BLaER1 treated with 17β-estradiol and CSF1 and Interleukin-3, amounts not matched to agents 10 nM and 100 nM (cell line): Measurements from ENCODE around the gene SRP72.

ENCODE experiments used
- H3K27ac ChIP-seq, 11 experiments: shearing (Covaris generic); formaldehyde crosslinking; 2 replicates each; pipeline ENCODE4 v1.8.1; 2022
- H3K27me3 ChIP-seq, 11 experiments: shearing (Covaris generic); formaldehyde crosslinking; 2 replicates each; pipeline ENCODE4 v1.8.1; 2022
- H3K36me3 ChIP-seq, 11 experiments: shearing (Covaris generic); formaldehyde crosslinking; 2 replicates each; pipeline ENCODE4 v1.8.1; 2022
- H3K4me1 ChIP-seq, 10 experiments: shearing (Covaris generic); formaldehyde crosslinking; 2 replicates each; pipeline ENCODE4 v1.8.1; 2022
- H3K4me2 ChIP-seq, 11 experiments: shearing (Covaris generic); formaldehyde crosslinking; 2 replicates each; pipeline ENCODE4 v1.8.1; 2022
- H3K4me3 ChIP-seq, 10 experiments: shearing (Covaris generic); formaldehyde crosslinking; 2 replicates each; pipeline ENCODE4 v1.8.1; 2022
- H3K9ac ChIP-seq, 11 experiments: shearing (Covaris generic); formaldehyde crosslinking; 2 replicates each; pipeline ENCODE4 v1.8.1; 2022
- H3K9me3 ChIP-seq, 11 experiments: shearing (Covaris generic); formaldehyde crosslinking; replicated peaks in 1 of 11; 2 replicates each; pipeline ENCODE4 v1.8.1; 2022
- H4K20me1 ChIP-seq, 11 experiments: shearing (Covaris generic); formaldehyde crosslinking; 2 replicates each; pipeline ENCODE4 v1.8.1; 2022
- Cebpa-rat ChIP-seq, 11 experiments: shearing (Covaris generic); IDR thresholded peaks; 2 replicates each; pipeline ENCODE4 v1.8.1; 2022

The SRP72 gene, protein sequence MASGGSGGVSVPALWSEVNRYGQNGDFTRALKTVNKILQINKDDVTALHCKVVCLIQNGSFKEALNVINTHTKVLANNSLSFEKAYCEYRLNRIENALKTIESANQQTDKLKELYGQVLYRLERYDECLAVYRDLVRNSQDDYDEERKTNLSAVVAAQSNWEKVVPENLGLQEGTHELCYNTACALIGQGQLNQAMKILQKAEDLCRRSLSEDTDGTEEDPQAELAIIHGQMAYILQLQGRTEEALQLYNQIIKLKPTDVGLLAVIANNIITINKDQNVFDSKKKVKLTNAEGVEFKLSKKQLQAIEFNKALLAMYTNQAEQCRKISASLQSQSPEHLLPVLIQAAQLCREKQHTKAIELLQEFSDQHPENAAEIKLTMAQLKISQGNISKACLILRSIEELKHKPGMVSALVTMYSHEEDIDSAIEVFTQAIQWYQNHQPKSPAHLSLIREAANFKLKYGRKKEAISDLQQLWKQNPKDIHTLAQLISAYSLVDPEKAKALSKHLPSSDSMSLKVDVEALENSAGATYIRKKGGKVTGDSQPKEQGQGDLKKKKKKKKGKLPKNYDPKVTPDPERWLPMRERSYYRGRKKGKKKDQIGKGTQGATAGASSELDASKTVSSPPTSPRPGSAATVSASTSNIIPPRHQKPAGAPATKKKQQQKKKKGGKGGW

GRCh38 chr4:56467284-56468096, at the start of gene SRP72:
Gene SRP72 (plus strand): TSS chr4:56467617. CDS start chr4:56467636, 19 bp downstream.
- Histone ChIP-seq H3K4me1 (peaks cover 36 to 52% (median 43%) of the 10 kb centered on the region in 10 experiments), H4K20me1 (peaks cover 9 to 53% (median 35%) of the 10 kb centered on the region in 11 experiments; a peak in 20 of 22 replicates), H3K27me3 (no peaks in the 10 kb centered on the region), H3K36me3 (peaks cover 34 to 49% (median 43%) of the 10 kb centered on the region in 11 experiments), H3K9me3 (no peaks in the 10 kb centered on the region), H3K9ac (peak within 1 kb of the TSS; percentile 85 to 93 (median 91)), H3K4me3 (peak within 1 kb of the TSS; percentile 76 to 96 (median 86)), H3K27ac (peak within 1 kb of the TSS; percentile 68 to 90 (median 84)), H3K4me2 (peak within 1 kb of the TSS; percentile 83 to 98 (median 94))
- TF ChIP-seq Cebpa-rat (IDR thresholded peaks at IDR 0.05), result no peak

GRCh38 chr4:56424176-56424575, 43.2 kb upstream of the SRP72 start:
- H4K20me1 ChIP-seq, result peaks cover 0 to 100% (median 88%) of the 10 kb centered on the region in 11 experiments; a peak in 15 of 22 replicates
- H3K9me3 ChIP-seq, result peaks cover 0 to 15% (median 10%) of the 10 kb centered on the region in 11 experiments; a peak in 12 of 22 replicates
- H3K4me2 ChIP-seq, result no peak overlapping the region
- no peak overlapping the region for H3K9ac ChIP-seq
- no peak overlapping the region for H3K4me3 ChIP-seq
- no peaks in the 10 kb centered on the region for H3K27me3 ChIP-seq
- H3K27ac ChIP-seq, result no peak overlapping the region
- peaks cover 0 to 17% (median 6%) of the 10 kb centered on the region in 10 experiments; a peak in 11 of 20 replicates for H3K4me1 ChIP-seq
- no peak for TF ChIP-seq Cebpa-rat (IDR thresholded peaks at IDR 0.05)
- peaks cover 0 to 43% (median 29%) of the 10 kb centered on the region in 11 experiments; a peak in 17 of 22 replicates for H3K36me3 ChIP-seq

GRCh38 chr4:56424697-56425514, 42.5 kb upstream of the SRP72 start:
- Histone ChIP-seq H4K20me1 (peaks cover 0 to 100% (median 89%) of the 10 kb centered on the region in 11 experiments; a peak in 15 of 22 replicates), H3K4me1 (peaks cover 0 to 14% (median 6%) of the 10 kb centered on the region in 10 experiments; a peak in 11 of 20 replicates), H3K4me3 (no peak overlapping the region), H3K27ac (no peak overlapping the region), H3K27me3 (no peaks in the 10 kb centered on the region), H3K36me3 (peaks cover 0 to 45% (median 29%) of the 10 kb centered on the region in 11 experiments; a peak in 17 of 22 replicates), H3K4me2 (no peak overlapping the region), H3K9me3 (peaks cover 0 to 15% (median 10%) of the 10 kb centered on the region in 11 experiments; a peak in 12 of 22 replicates), H3K9ac (no peak overlapping the region)
- TF ChIP-seq Cebpa-rat (IDR thresholded peaks at IDR 0.05), result no peak

DNA sequence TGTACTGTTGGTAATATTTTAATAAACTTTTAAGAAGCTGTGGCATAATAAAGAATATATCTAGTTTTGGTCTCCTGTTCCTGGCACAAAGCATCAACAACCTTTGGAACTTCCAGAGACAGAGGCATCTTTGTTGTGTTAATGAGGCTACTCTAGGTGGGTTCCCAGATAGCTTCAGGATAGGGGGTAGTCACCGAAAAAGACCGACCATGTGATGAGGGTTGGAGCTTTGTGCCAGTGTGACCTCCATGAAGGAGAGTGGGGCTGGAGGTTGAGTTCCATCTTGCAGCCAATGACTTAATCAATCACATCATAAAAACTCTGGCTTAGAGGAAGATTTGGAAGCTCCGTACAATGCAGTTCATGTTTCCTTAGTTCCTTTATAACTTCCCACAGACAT, 41.9 kb upstream of the SRP72 start:
- Histone ChIP-seq H4K20me1 (peaks cover 0 to 100% (median 90%) of the 10 kb centered on the region in 11 experiments; a peak in 15 of 22 replicates), H3K36me3 (peaks cover 0 to 51% (median 30%) of the 10 kb centered on the region in 11 experiments; a peak in 17 of 22 replicates), H3K27ac (no peak overlapping the region), H3K9ac (no peak overlapping the region), H3K9me3 (peaks cover 0 to 15% (median 10%) of the 10 kb centered on the region in 11 experiments; a peak in 12 of 22 replicates), H3K4me1 (peaks cover 0 to 8% (median 6%) of the 10 kb centered on the region in 10 experiments; a peak in 11 of 20 replicates), H3K4me3 (no peak overlapping the region), H3K4me2 (no peak overlapping the region), H3K27me3 (no peaks in the 10 kb centered on the region)
- no peak for TF ChIP-seq Cebpa-rat (IDR thresholded peaks at IDR 0.05)

DNA sequence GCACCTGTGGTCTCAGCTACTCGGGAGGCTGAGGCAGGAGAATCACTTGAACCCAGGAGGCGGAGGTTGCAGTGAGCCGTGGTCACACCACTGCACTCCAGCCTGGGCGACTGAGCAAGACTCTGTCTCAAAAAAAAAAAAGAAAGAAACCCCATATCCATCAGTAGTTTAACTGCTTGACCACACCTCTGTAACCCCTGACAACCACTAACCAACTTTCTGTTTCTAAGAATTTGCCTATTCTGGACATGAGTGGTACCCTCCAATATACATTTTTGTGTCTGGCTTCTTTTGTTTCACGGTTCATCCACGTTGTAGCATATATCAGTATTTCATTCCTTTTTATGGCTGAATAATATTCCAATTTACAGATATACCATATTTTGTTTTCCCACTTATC, 41.1 kb upstream of the SRP72 start:
- H3K4me1 ChIP-seq, result peaks cover 0 to under 1% (median 0%) of the 10 kb centered on the region in 10 experiments; a peak in 1 of 20 replicates

DNA sequence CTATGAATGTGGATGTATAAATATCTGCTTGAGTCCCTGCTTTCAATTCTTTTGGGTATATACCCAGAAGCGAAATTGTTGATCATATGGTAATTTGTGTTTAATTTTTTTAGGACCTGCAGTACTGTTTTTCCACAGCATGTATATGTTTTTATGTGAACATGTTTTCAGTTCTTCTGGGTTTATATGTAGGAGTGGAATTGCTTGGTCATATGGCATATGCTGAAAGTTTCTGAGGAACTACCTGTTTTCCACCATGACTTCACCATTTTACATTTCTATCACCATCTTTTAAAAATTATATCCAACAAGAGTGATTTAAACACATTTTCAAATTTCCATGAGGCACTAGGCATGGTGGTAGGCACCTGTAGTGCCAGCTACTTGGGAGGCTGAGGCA, 40.2 kb upstream of the SRP72 start:
- Histone ChIP-seq H3K27ac (no peak overlapping the region), H3K9me3 (peaks cover 0 to 15% (median 10%) of the 10 kb centered on the region in 11 experiments; a peak in 12 of 22 replicates), H4K20me1 (peaks cover 0 to 100% (median 91%) of the 10 kb centered on the region in 11 experiments; a peak in 15 of 22 replicates), H3K4me1 (peaks cover 0 to 7% (median 3%) of the 10 kb centered on the region in 10 experiments; a peak in 4 of 20 replicates), H3K36me3 (peaks cover 0 to 48% (median 18%) of the 10 kb centered on the region in 11 experiments; a peak in 12 of 22 replicates), H3K4me2 (no peak overlapping the region), H3K4me3 (no peak overlapping the region), H3K27me3 (no peaks in the 10 kb centered on the region), H3K9ac (no peak overlapping the region)
- TF ChIP-seq Cebpa-rat (IDR thresholded peaks at IDR 0.05), result no peak

More for the DNA sequence above, 41.1 kb upstream of the SRP72 start:
- H3K4me3 ChIP-seq, result no peak overlapping the region
- H3K27ac ChIP-seq, result no peak overlapping the region
- H3K4me2 ChIP-seq, result no peak overlapping the region
- TF ChIP-seq Cebpa-rat (IDR thresholded peaks at IDR 0.05), result no peak
- peaks cover 0 to 15% (median 10%) of the 10 kb centered on the region in 11 experiments; a peak in 12 of 22 replicates for H3K9me3 ChIP-seq
- peaks cover 0 to 48% (median 26%) of the 10 kb centered on the region in 11 experiments; a peak in 17 of 22 replicates for H3K36me3 ChIP-seq
- no peak overlapping the region for H3K9ac ChIP-seq
- H4K20me1 ChIP-seq, result peaks cover 0 to 100% (median 91%) of the 10 kb centered on the region in 11 experiments; a peak in 15 of 22 replicates
- no peaks in the 10 kb centered on the region for H3K27me3 ChIP-seq

DNA sequence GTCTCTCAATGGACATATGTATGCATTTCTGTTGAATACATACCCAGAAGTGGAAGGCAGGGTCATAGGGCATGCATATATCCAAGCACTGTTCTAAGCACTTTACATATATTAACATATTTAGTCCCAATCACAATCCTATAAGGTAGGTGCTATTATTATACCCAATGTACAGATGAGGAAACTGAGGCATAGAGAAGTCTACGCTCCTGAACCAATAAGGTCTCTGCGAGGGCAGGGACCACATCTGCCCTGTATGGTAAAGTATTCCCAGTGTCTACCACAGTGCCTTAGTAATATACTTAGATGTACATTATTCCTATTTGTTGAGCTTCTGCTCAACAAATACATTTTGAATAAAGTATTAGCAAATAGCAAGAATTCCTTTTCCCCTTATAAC, 37.2 kb upstream of the SRP72 start:
- Histone ChIP-seq H4K20me1 (peaks cover 0 to 100% (median 89%) of the 10 kb centered on the region in 11 experiments; a peak in 15 of 22 replicates), H3K27ac (no peak overlapping the region), H3K27me3 (no peaks in the 10 kb centered on the region), H3K9ac (no peak overlapping the region), H3K4me1 (peaks cover 10 to 27% (median 16%) of the 10 kb centered on the region in 10 experiments; a peak in 16 of 20 replicates), H3K4me2 (no peak overlapping the region), H3K9me3 (peaks cover 0 to 15% (median 10%) of the 10 kb centered on the region in 11 experiments; a peak in 12 of 22 replicates), H3K36me3 (peaks cover 0 to 49% (median 14%) of the 10 kb centered on the region in 11 experiments; a peak in 12 of 22 replicates), H3K4me3 (no peak overlapping the region)
- no peak for TF ChIP-seq Cebpa-rat (IDR thresholded peaks at IDR 0.05)
